Right cardiac atrium (tissue), 5 donors: ENCODE data around the gene ANKRD62. TPM values are rescaled to one million over a fixed set of nuclear protein-coding genes. Genes with fewer than 3 reads are reported as not detected.

Source experiments
- ATAC-seq, 2 donors: fragments of 200-7000 bp; cut with Tn5 transposase; one replicate each; pipeline versions ENCODE4 v1.8.0 to v1.9.1; 2020; ENCODE audit warnings: moderate library complexity in 2 of 2, mild to moderate bottlenecking in 1 of 2
- DNase-seq, 3 donors: peaks; one replicate each; pipeline ENCODE4 v3.0.0-alpha.2; 2020
- H3K27ac ChIP-seq: one replicate; pipeline ENCODE4 v1.5.1; 2013; ENCODE audit warnings: mild to moderate bottlenecking, low read length, control low read depth, moderate library complexity
- H3K27me3 ChIP-seq: one replicate; pipeline ENCODE4 v1.6.1; 2013; ENCODE audit not compliant: control insufficient read depth, insufficient read depth
- H3K4me1 ChIP-seq: one replicate; pipeline ENCODE4 v1.6.1; 2013; ENCODE audit warnings: low read length; ENCODE audit not compliant: control insufficient read depth, insufficient read depth
- H3K4me3 ChIP-seq: one replicate; pipeline ENCODE4 v1.5.1; 2013; ENCODE audit warnings: low read length, control low read depth
- H3K9me3 ChIP-seq: one replicate; pipeline ENCODE4 v1.6.1; 2013; ENCODE audit warnings: low read length; ENCODE audit not compliant: control insufficient read depth
- WGBS: extraction: QIAGEN DNeasy Blood & Tissue Kit; methylation state at CpG from one replicate; pipeline ENCODE4 v1.1.7; 2013; 5-methylcytosine and 5-hydroxymethylcytosine counted together
- intact Hi-C, 4 donors: fragments of 100-400 bp; cut with DNase I; formaldehyde crosslinking; loops; one replicate each; pipeline versions ENCODE4 v1.11.0 to v1.14.0; 2022 to 2023
- polyA plus RNA-seq: library from polyadenylated mRNA; stranded (reverse); fragments of 200-250 nt; gene quantifications from one replicate; pipeline ENCODE4 v1.2.3, GENCODE V29; 2013
- total RNA-seq, 4 donors: library from RNA; stranded (reverse); fragmentation: NEBNext Ultra II Directional; extraction: Animal tissue kit (Norgen Biotek cat#: 25700); gene quantifications; one replicate each; pipeline ENCODE4 v1.2.1, GENCODE V29; 2021
- donor health status: healthy with polysubstance abuse.
- donor health status: DM: no; HTN: yes; CAD: no.
- donor health status: DM: no; HTN: no; CAD: no.
- donor health status: DM: no; HTN: yes; CAD: no; lungs with severe emphysema.
- donor health status: DM: yes; HTN: yes; CAD: no.

The ANKRD62 gene
- total and polyA plus RNA-seq, 5 donors = not detected

GRCh38 chr18:12086249-12086648, 7.4 kb upstream of the ANKRD62 start:
- Histone ChIP-seq H3K4me1 (no peaks in the 10 kb centered on the region), H3K27ac (no peak overlapping the region), H3K27me3 (no peaks in the 10 kb centered on the region), H3K4me3 (no peak overlapping the region), H3K9me3 (no peaks in the 10 kb centered on the region)
- intact Hi-C loops = no loop called here
- 96% methylated on average over 5 of the region's 5 CpGs for WGBS
- ATAC-seq = peak; percentile 40 to 47
- peak in 2 of 3 donors; percentile 38 to 44 for DNase-seq

- no peak overlapping the region for H3K4me3 ChIP-seq
- no peaks in the 10 kb centered on the region for H3K9me3 ChIP-seq
- H3K27ac ChIP-seq = no peak overlapping the region
- no peaks in the 10 kb centered on the region for H3K27me3 ChIP-seq
- no peaks in the 10 kb centered on the region for H3K4me1 ChIP-seq
- intact Hi-C loops = no loop called here
- peak in 1 of 3 donors; percentile 50 for DNase-seq
- peak; percentile 22 to 24 for ATAC-seq
- 94% methylated on average over 18 of the region's 18 CpGs for WGBS
Observed at GRCh38 chr18:12086677-12087470, 6.8 kb upstream of the ANKRD62 start.

DNA sequence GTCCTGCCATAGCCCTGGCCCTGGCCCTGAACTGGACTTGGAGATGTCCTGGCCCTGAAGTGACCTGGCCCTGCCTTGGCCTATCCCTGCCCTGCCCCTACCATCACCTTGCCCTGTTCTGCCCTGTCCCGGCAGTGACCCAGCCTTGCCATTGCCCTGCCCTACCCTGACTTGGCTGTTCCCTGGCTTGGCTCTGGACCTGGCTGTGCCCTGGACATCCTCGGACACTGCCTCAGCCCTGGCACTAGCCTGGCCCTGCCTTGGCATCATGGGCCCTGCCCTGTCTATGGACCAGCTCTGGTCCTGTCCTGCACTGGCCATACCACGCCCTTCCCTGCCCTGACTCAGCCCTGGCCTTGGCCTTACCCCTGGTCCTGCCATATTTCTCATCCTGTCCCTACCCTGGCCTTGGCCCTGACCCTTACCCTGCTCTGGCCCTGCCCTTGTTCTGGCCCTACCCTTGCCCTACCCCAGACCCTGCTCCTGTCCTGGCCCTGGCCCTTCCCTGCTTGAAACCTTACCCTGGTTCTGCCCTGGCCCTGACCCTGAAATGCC, 6.1 kb upstream of the ANKRD62 start:
- Histone ChIP-seq H3K4me1 (no peaks in the 10 kb centered on the region), H3K4me3 (no peak overlapping the region), H3K27me3 (no peaks in the 10 kb centered on the region), H3K9me3 (no peaks in the 10 kb centered on the region), H3K27ac (no peak overlapping the region)
- intact Hi-C loops = no loop called here
- WGBS = 88% methylated on average over 3 of the region's 3 CpGs
- DNase-seq (no peak), ATAC-seq (peak; percentile 11 to 12)

DNA sequence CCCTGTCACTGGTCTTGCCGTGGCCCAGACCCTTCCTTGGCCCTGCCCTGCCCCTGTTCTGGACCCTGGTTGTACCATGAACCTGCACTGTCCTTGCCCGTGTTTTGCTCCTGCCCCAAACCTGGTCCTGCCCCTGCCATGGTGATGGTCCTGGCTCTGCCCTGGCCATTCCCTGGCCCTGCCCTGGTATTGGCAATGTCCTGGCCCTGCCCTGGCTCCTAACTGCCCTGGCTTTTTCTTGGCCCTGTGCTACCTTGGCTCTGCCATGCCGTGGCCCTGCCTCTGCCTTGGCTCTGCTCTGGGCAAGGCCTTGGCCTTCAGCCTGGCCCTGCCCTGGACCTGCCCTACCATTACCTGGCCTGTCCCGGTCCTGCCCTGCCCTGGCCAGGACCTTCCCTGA, 5.5 kb upstream of the ANKRD62 start:
- intact Hi-C loops = no loop called here
- no peak overlapping the region for H3K27ac ChIP-seq
- H3K27me3 ChIP-seq = no peaks in the 10 kb centered on the region
- H3K9me3 ChIP-seq = no peaks in the 10 kb centered on the region
- DNase-seq = peak in 1 of 3 donors; percentile 33
- no peaks in the 10 kb centered on the region for H3K4me1 ChIP-seq
- no peak overlapping the region for H3K4me3 ChIP-seq
- peak; percentile 10 to 21 for ATAC-seq
- 95% methylated on average over 4 of the region's 4 CpGs for WGBS

DNA sequence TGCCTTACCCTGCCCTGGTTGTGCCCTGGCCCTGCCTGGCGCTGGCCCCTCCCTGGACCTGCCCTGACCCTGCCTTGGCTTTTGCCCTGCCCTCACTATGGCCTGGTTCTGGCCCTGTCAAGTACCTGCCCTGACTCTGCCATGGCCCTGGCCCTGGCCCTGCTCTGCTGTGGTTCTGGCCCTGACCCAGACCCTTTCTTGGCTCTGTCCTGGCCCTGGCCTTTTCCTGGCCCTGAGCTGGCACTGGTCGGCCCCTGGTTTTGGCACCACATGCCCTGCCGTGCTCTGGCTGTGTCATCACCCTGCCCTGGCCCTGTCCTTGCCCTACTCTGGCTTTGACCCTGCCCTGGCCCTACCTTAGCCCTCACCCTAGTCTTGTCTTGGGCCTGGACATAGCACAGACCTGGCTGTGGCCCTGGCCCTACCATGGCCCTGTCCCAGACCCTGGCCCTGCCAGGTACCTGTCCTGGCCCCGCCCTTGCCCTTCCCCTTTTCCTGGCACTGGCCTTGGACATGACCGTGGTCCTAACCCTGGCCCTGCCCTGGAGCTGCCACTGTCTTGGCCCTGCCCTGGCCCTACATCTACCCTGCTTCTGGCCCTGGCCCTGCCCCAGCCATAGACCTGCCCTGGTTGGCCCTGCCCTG, 4.8 kb upstream of the ANKRD62 start:
- H3K27me3 ChIP-seq = no peaks in the 10 kb centered on the region
- H3K9me3 ChIP-seq = no peaks in the 10 kb centered on the region
- WGBS = 78% methylated on average over 5 of the region's 5 CpGs
- DNase-seq = peak in 1 of 3 donors; percentile 31
- no peaks in the 10 kb centered on the region for H3K4me1 ChIP-seq
- H3K4me3 ChIP-seq = no peak overlapping the region
- H3K27ac ChIP-seq = no peak overlapping the region
- ATAC-seq = no peak
- intact Hi-C loops = no loop called here

DNA sequence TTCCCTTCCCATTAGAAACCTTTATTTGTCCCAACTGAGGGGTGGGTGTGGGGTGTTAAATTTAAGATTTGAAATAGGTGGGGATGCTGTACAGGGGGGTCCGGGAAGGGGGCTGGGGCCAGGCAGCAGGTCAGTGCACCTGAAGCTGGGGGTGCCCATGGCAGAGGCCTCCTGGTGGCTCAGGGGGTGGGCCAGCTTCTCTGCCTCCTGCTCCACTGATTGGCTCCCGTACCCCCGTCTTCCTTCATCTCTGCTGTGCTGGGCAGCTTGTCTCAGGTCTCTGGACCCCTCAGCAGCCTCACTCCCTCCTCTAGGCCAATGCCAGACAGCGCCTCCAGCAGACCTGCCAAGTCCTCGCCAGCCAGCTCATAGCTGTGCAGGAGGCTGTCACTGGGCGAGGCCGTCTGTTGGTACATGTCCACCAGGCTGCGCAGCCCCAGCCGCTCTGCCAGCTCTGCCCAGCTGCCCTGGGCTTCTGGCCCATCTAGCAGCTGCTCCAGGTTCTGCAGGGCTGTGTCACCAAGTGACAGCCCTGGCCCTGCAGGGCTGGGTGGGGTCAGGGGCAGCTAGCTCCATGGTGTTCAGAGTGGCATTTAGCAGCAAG, 2.0 kb upstream of the ANKRD62 start:
- H3K27ac ChIP-seq = no peak overlapping the region
- 88% methylated on average over 9 of the region's 9 CpGs for WGBS
- no peaks in the 10 kb centered on the region for H3K27me3 ChIP-seq
- no peaks in the 10 kb centered on the region for H3K9me3 ChIP-seq
- peak in 1 of 3 donors; percentile 32 for DNase-seq
- ATAC-seq = no peak
- intact Hi-C loops = loop anchor here in 3 of 4 donors (5.0 to 10.0 kb wide), 3 partner anchors 143 to 153 kb away; no protein-coding TSS in a partner anchor
- no peak overlapping the region for H3K4me3 ChIP-seq
- H3K4me1 ChIP-seq = no peaks in the 10 kb centered on the region

GRCh38 chr18:12092398-12093229, 1.0 kb upstream of the ANKRD62 start:
- DNase-seq (peak in 2 of 3 donors; percentile 63 to 67), ATAC-seq (peak; percentile 72 to 76)
- Histone ChIP-seq H3K27me3 (no peaks in the 10 kb centered on the region), H3K9me3 (no peaks in the 10 kb centered on the region), H3K4me3 (no peak overlapping the region), H3K27ac (no peak overlapping the region), H3K4me1 (no peaks in the 10 kb centered on the region)
- intact Hi-C loops = loop anchor here in 3 of 4 donors (5.0 to 10.0 kb wide), 3 partner anchors 142 to 152 kb away; no protein-coding TSS in a partner anchor
- WGBS = 80% methylated on average over 17 of the region's 17 CpGs

- H3K27ac ChIP-seq = no peak overlapping the region
- WGBS = 83% methylated on average over 5 of the region's 5 CpGs
- ATAC-seq (no peak), DNase-seq (no peak)
- intact Hi-C loops = loop anchor here in 2 of 4 donors (10.0 kb wide), 2 partner anchors 136 to 146 kb away; no protein-coding TSS in a partner anchor
- H3K27me3 ChIP-seq = no peaks in the 10 kb centered on the region
- no peaks in the 10 kb centered on the region for H3K4me1 ChIP-seq
- no peak overlapping the region for H3K4me3 ChIP-seq
- H3K9me3 ChIP-seq = no peaks in the 10 kb centered on the region
Observed at GRCh38 chr18:12098374-12098773, 4.7 kb downstream of the ANKRD62 start.

GRCh38 chr18:12099160-12099559, 5.5 kb downstream of the ANKRD62 start:
- intact Hi-C loops = loop anchor here in 2 of 4 donors (10.0 kb wide), 2 partner anchors 136 to 146 kb away; no protein-coding TSS in a partner anchor
- Histone ChIP-seq H3K9me3 (no peaks in the 10 kb centered on the region), H3K4me3 (no peak overlapping the region), H3K4me1 (no peaks in the 10 kb centered on the region), H3K27me3 (no peaks in the 10 kb centered on the region), H3K27ac (no peak overlapping the region)
- ATAC-seq (no peak), DNase-seq (no peak)

GRCh38 chr18:12101266-12101665, 7.6 kb downstream of the ANKRD62 start:
- no peaks in the 10 kb centered on the region for H3K27me3 ChIP-seq
- WGBS = 94% methylated on average over 1 of the region's 1 CpG
- H3K4me3 ChIP-seq = no peak overlapping the region
- ATAC-seq = no peak
- no peak for DNase-seq
- H3K9me3 ChIP-seq = no peaks in the 10 kb centered on the region
- no peaks in the 10 kb centered on the region for H3K4me1 ChIP-seq
- H3K27ac ChIP-seq = no peak overlapping the region
- intact Hi-C loops = no loop called here
